ENCODE measurements around the gene ARHGEF33.

Gene ARHGEF33

DNA sequence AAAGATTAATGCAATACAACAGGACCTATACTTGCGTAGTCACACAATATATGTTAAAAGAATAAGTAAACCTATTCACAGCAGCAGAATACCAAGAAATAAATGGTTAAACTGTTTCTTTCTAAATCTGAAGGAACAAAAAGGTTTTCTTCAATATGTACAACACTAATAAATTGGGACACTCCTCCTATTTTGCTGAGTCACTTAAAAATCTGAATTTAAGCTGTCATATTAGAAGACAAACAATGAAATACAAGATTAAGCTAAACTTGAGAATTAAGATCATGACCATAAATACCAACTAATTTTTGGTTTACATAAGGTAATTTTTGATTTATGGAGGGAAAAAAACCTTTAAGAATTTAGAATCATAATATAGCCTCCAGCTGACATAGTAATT, 92.8 kb downstream of the ARHGEF33 start:
- Histone ChIP-seq H3K9ac (ENCODE audit: low read length) (no peak overlapping the region), H2BK120ac (ENCODE audit: low read depth, low read length) (no peak overlapping the region), H2AK5ac (ENCODE audit: low read length) (no peak overlapping the region), H3K4me2 (ENCODE audit: low read length) (no peak overlapping the region), H3K18ac (ENCODE audit: low read length) (no peak overlapping the region), H3K56ac (ENCODE audit: low read length) (no peak overlapping the region), H3K4me1 (ENCODE audit: control insufficient read depth, low read depth, low read length) (no peaks in the 10 kb centered on the region), H3K36me3 (ENCODE audit: control insufficient read depth, insufficient read depth, low read length) (peaks cover 3% of the 10 kb centered on the region), H4K5ac (ENCODE audit: low read length) (no peak overlapping the region), H3K23ac (ENCODE audit: low read length) (no peak overlapping the region), H3K79me2 (ENCODE audit: control insufficient read depth, insufficient read depth, low read length) (no peaks in the 10 kb centered on the region), H3K27ac (ENCODE audit: low read depth, low read length) (no peak overlapping the region), H3K79me1 (ENCODE audit: low read length) (no peaks in the 10 kb centered on the region), H3K27me3 (ENCODE audit: insufficient read depth, low read length, poor library complexity) (no peaks in the 10 kb centered on the region), H4K8ac (ENCODE audit: low read depth, low read length) (no peak overlapping the region), H3K4ac (ENCODE audit: low read depth, low read length) (no peak overlapping the region), H3K4me3 (ENCODE audit: low read length) (no peak overlapping the region), H2BK5ac (ENCODE audit: low read length) (no peak overlapping the region), H2BK15ac (replicated peaks; ENCODE audit: low read depth) (no peak overlapping the region)
- no CpG with 5 or more reads among the region's 1 CpG for WGBS (ENCODE audit: extremely low coverage, insufficient coverage, low lambda C conversion rate)
- DNase-seq: no peak

- Histone ChIP-seq H3K36me3 (ENCODE audit: control insufficient read depth, insufficient read depth, low read length) (peaks cover 3% of the 10 kb centered on the region), H3K79me1 (ENCODE audit: low read length) (no peaks in the 10 kb centered on the region), H2BK5ac (ENCODE audit: low read length) (no peak overlapping the region), H3K4me3 (ENCODE audit: low read length) (no peak overlapping the region), H3K4ac (ENCODE audit: low read depth, low read length) (no peak overlapping the region), H3K4me1 (ENCODE audit: control insufficient read depth, low read depth, low read length) (no peaks in the 10 kb centered on the region), H2AK5ac (ENCODE audit: low read length) (no peak overlapping the region), H3K79me2 (ENCODE audit: control insufficient read depth, insufficient read depth, low read length) (no peaks in the 10 kb centered on the region), H4K5ac (ENCODE audit: low read length) (no peak overlapping the region), H3K27me3 (ENCODE audit: insufficient read depth, low read length, poor library complexity) (no peaks in the 10 kb centered on the region), H2BK120ac (ENCODE audit: low read depth, low read length) (no peak overlapping the region), H4K8ac (ENCODE audit: low read depth, low read length) (no peak overlapping the region), H3K56ac (ENCODE audit: low read length) (no peak overlapping the region), H3K4me2 (ENCODE audit: low read length) (no peak overlapping the region), H3K9ac (ENCODE audit: low read length) (no peak overlapping the region), H3K27ac (ENCODE audit: low read depth, low read length) (no peak overlapping the region), H3K18ac (ENCODE audit: low read length) (no peak overlapping the region), H3K23ac (ENCODE audit: low read length) (no peak overlapping the region), H2BK15ac (replicated peaks; ENCODE audit: low read depth) (no peak overlapping the region)
- no peak for DNase-seq
- no CpG with 5 or more reads among the region's 1 CpG for WGBS (ENCODE audit: extremely low coverage, insufficient coverage, low lambda C conversion rate)
Measured at GRCh38 chr2:38988716-38989115, 99.0 kb downstream of the ARHGEF33 start.

- Histone ChIP-seq H3K79me2 (ENCODE audit: control insufficient read depth, insufficient read depth, low read length) (no peaks in the 10 kb centered on the region), H3K56ac (ENCODE audit: low read length) (no peak overlapping the region), H3K18ac (ENCODE audit: low read length) (no peak overlapping the region), H3K27ac (ENCODE audit: low read depth, low read length) (no peak overlapping the region), H3K4me3 (ENCODE audit: low read length) (no peak overlapping the region), H2BK5ac (ENCODE audit: low read length) (no peak overlapping the region), H3K4me2 (ENCODE audit: low read length) (no peak overlapping the region), H2AK5ac (ENCODE audit: low read length) (no peak overlapping the region), H3K4ac (ENCODE audit: low read depth, low read length) (no peak overlapping the region), H3K36me3 (ENCODE audit: control insufficient read depth, insufficient read depth, low read length) (no peaks in the 10 kb centered on the region), H4K5ac (ENCODE audit: low read length) (no peak overlapping the region), H2BK15ac (replicated peaks; ENCODE audit: low read depth) (no peak overlapping the region), H3K4me1 (ENCODE audit: control insufficient read depth, low read depth, low read length) (no peaks in the 10 kb centered on the region), H3K27me3 (ENCODE audit: insufficient read depth, low read length, poor library complexity) (no peaks in the 10 kb centered on the region), H3K23ac (ENCODE audit: low read length) (no peak overlapping the region), H3K9ac (ENCODE audit: low read length) (no peak overlapping the region), H2BK120ac (ENCODE audit: low read depth, low read length) (no peak overlapping the region), H4K8ac (ENCODE audit: low read depth, low read length) (no peak overlapping the region), H3K79me1 (ENCODE audit: low read length) (no peaks in the 10 kb centered on the region)
- 100% methylated on average over 1 of the region's 2 CpGs for WGBS (ENCODE audit: extremely low coverage, insufficient coverage, low lambda C conversion rate)
- DNase-seq: no peak
Measured at GRCh38 chr2:38991899-38992298, 102.2 kb downstream of the ARHGEF33 start.

DNA sequence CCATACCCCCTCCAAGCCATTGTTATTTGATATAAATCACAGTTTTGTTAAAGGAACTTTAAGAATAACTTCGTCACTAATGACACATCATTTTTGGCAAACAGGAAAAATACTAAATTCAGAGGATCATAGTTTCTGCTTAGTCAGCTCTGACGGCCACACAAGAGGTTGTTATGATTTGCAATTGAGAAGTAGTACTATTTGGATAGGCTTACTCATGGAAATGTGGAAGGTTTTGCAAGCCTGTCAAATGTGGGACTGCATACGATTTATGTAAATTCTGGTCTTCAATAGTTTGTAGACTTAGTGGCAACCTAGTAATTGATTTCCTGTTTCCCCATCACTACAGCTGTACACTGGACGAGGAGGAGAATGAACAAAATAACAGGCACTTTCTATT, 108.1 kb downstream of the ARHGEF33 start:
- Histone ChIP-seq H3K79me2 (ENCODE audit: control insufficient read depth, insufficient read depth, low read length) (no peaks in the 10 kb centered on the region), H3K4me3 (ENCODE audit: low read length) (no peak overlapping the region), H2BK5ac (ENCODE audit: low read length) (no peak overlapping the region), H3K79me1 (ENCODE audit: low read length) (no peaks in the 10 kb centered on the region), H2BK120ac (ENCODE audit: low read depth, low read length) (no peak overlapping the region), H2BK15ac (replicated peaks; ENCODE audit: low read depth) (no peak overlapping the region), H3K4ac (ENCODE audit: low read depth, low read length) (no peak overlapping the region), H3K9ac (ENCODE audit: low read length) (no peak overlapping the region), H3K18ac (ENCODE audit: low read length) (no peak overlapping the region), H3K27ac (ENCODE audit: low read depth, low read length) (no peak overlapping the region), H4K8ac (ENCODE audit: low read depth, low read length) (no peak overlapping the region), H2AK5ac (ENCODE audit: low read length) (no peak overlapping the region), H3K36me3 (ENCODE audit: control insufficient read depth, insufficient read depth, low read length) (peaks cover 1% of the 10 kb centered on the region), H3K27me3 (ENCODE audit: insufficient read depth, low read length, poor library complexity) (no peaks in the 10 kb centered on the region), H3K56ac (ENCODE audit: low read length) (no peak overlapping the region), H3K23ac (ENCODE audit: low read length) (no peak overlapping the region), H3K4me1 (ENCODE audit: control insufficient read depth, low read depth, low read length) (no peaks in the 10 kb centered on the region), H4K5ac (ENCODE audit: low read length) (no peak overlapping the region), H3K4me2 (ENCODE audit: low read length) (no peak overlapping the region)
- WGBS (ENCODE audit: extremely low coverage, insufficient coverage, low lambda C conversion rate): no CpG with 5 or more reads among the region's 4 CpGs
- DNase-seq: no peak

GRCh38 chr2:39000552-39000951, 110.9 kb downstream of the ARHGEF33 start:
- H3K79me1 ChIP-seq (ENCODE audit: low read length): no peaks in the 10 kb centered on the region
- no peak overlapping the region for H3K27ac ChIP-seq (ENCODE audit: low read depth, low read length)
- H3K56ac ChIP-seq (ENCODE audit: low read length): no peak overlapping the region
- no peak overlapping the region for H3K18ac ChIP-seq (ENCODE audit: low read length)
- no peak overlapping the region for H2BK120ac ChIP-seq (ENCODE audit: low read depth, low read length)
- DNase-seq: no peak
- peaks cover 1% of the 10 kb centered on the region for H3K36me3 ChIP-seq (ENCODE audit: control insufficient read depth, insufficient read depth, low read length)
- no peaks in the 10 kb centered on the region for H3K79me2 ChIP-seq (ENCODE audit: control insufficient read depth, insufficient read depth, low read length)
- no peak overlapping the region for H4K8ac ChIP-seq (ENCODE audit: low read depth, low read length)
- no CpG with 5 or more reads among the region's 2 CpGs for WGBS (ENCODE audit: extremely low coverage, insufficient coverage, low lambda C conversion rate)
- no peak overlapping the region for H3K9ac ChIP-seq (ENCODE audit: low read length)
- no peak overlapping the region for H2BK5ac ChIP-seq (ENCODE audit: low read length)
- H3K23ac ChIP-seq (ENCODE audit: low read length): no peak overlapping the region
- no peak overlapping the region for H3K4me3 ChIP-seq (ENCODE audit: low read length)
- no peaks in the 10 kb centered on the region for H3K4me1 ChIP-seq (ENCODE audit: control insufficient read depth, low read depth, low read length)
- H2AK5ac ChIP-seq (ENCODE audit: low read length): no peak overlapping the region
- H3K4ac ChIP-seq (ENCODE audit: low read depth, low read length): no peak overlapping the region
- no peak overlapping the region for H2BK15ac ChIP-seq (replicated peaks; ENCODE audit: low read depth)
- H3K4me2 ChIP-seq (ENCODE audit: low read length): no peak overlapping the region
- no peaks in the 10 kb centered on the region for H3K27me3 ChIP-seq (ENCODE audit: insufficient read depth, low read length, poor library complexity)
- H4K5ac ChIP-seq (ENCODE audit: low read length): no peak overlapping the region

DNA sequence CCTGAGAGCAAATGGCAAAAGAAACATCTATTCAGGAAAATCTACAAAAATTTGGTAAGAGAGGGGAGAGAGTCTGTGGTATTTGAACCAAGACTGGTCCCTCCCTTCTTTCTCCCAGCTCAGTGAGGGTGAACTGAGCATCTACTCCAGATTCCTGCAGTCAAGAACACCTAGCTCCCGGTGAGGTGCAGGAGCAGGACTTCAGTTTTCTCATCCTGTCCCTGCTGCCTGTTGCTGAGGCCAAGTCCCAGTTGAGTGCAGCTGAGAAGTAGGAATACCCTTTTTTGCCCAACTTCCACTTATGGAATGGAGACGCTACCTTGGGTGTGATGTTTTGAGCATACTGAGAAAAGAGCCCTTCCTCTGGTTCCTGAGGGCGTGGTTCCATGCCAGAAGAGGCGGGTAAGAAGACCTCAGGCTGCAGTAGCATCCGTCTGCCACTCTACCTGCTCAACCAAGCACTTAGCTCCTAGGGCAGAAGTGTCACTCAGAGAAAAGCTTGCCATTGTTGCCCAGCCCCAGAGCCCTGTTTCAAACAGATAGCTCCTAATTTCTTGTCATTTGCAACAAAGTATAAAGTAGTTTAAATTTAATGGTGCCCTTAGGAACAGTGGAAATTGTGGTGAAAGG, 118.3 kb downstream of the ARHGEF33 start:
- no peaks in the 10 kb centered on the region for H3K79me2 ChIP-seq (ENCODE audit: control insufficient read depth, insufficient read depth, low read length)
- H3K18ac ChIP-seq (ENCODE audit: low read length): no peak overlapping the region
- peak; percentile 31 for DNase-seq
- no peak overlapping the region for H3K27ac ChIP-seq (ENCODE audit: low read depth, low read length)
- no peak overlapping the region for H2BK120ac ChIP-seq (ENCODE audit: low read depth, low read length)
- H3K56ac ChIP-seq (ENCODE audit: low read length): no peak overlapping the region
- no CpG with 5 or more reads among the region's 5 CpGs for WGBS (ENCODE audit: extremely low coverage, insufficient coverage, low lambda C conversion rate)
- H3K4me1 ChIP-seq (ENCODE audit: control insufficient read depth, low read depth, low read length): no peaks in the 10 kb centered on the region
- H3K36me3 ChIP-seq (ENCODE audit: control insufficient read depth, insufficient read depth, low read length): no peaks in the 10 kb centered on the region
- H3K4me2 ChIP-seq (ENCODE audit: low read length): no peak overlapping the region
- H3K4ac ChIP-seq (ENCODE audit: low read depth, low read length): no peak overlapping the region
- no peak overlapping the region for H2AK5ac ChIP-seq (ENCODE audit: low read length)
- no peak overlapping the region for H2BK15ac ChIP-seq (replicated peaks; ENCODE audit: low read depth)
- no peak overlapping the region for H4K8ac ChIP-seq (ENCODE audit: low read depth, low read length)
- H3K9ac ChIP-seq (ENCODE audit: low read length): no peak overlapping the region
- H2BK5ac ChIP-seq (ENCODE audit: low read length): no peak overlapping the region
- no peaks in the 10 kb centered on the region for H3K27me3 ChIP-seq (ENCODE audit: insufficient read depth, low read length, poor library complexity)
- H4K5ac ChIP-seq (ENCODE audit: low read length): no peak overlapping the region
- no peaks in the 10 kb centered on the region for H3K79me1 ChIP-seq (ENCODE audit: low read length)
- H3K4me3 ChIP-seq (ENCODE audit: low read length): no peak overlapping the region
- H3K23ac ChIP-seq (ENCODE audit: low read length): no peak overlapping the region
